GM21717 (cell line): ENCODE results near the gene ENAH.
A peak's percentile ranks its signal among the peaks of the same experiment; 100 is the strongest.
"Not testable (repeated sequence)": the region's sequence is repeated elsewhere in the genome, so short reads cannot be mapped to it uniquely, and the experiment has no call there.

ENCODE experiments used
- ATAC-seq: cut with Tn5 transposase; IDR thresholded peaks from one replicate; pipeline ENCODE4 v1.9.1; 2021; ENCODE audit warnings: mild to moderate bottlenecking, moderate library complexity; ENCODE audit not compliant: unreplicated experiment

ENAH gene

GRCh38 chr1:225477296-225477911, 175.5 kb downstream of the ENAH start:
- ATAC-seq, result no peak

GRCh38 chr1:225476538-225476988, 176.4 kb downstream of the ENAH start:
- no peak for ATAC-seq

GRCh38 chr1:225476100-225476511, 176.8 kb downstream of the ENAH start:
- no peak for ATAC-seq

GRCh38 chr1:225474986-225475820, 177.7 kb downstream of the ENAH start:
- peak; percentile 68 for ATAC-seq

- ATAC-seq, result peak; percentile 2
These were observed 178.4 kb downstream of the ENAH start for GRCh38 chr1:225474439-225474985.

- not testable (repeated sequence) for ATAC-seq
These were observed 179.1 kb downstream of the ENAH start for GRCh38 chr1:225473676-225474438.

- ATAC-seq, result not testable (repeated sequence)
These were observed 179.7 kb downstream of the ENAH start for GRCh38 chr1:225473266-225473665.

GRCh38 chr1:225471453-225472301, 181.2 kb downstream of the ENAH start:
- no peak for ATAC-seq

GRCh38 chr1:225471109-225471452, 181.8 kb downstream of the ENAH start:
- no peak for ATAC-seq

- ATAC-seq, result no peak
These were observed 182.5 kb downstream of the ENAH start for GRCh38 chr1:225470211-225471108.

- no peak for ATAC-seq
These were observed 183.9 kb downstream of the ENAH start for GRCh38 chr1:225469051-225469450.

GRCh38 chr1:225468270-225469020, 184.5 kb downstream of the ENAH start:
- ATAC-seq, result no peak

GRCh38 chr1:225467193-225468020, 185.5 kb downstream of the ENAH start:
- peak; percentile 98 for ATAC-seq

- no peak for ATAC-seq
These were observed 186.1 kb downstream of the ENAH start for GRCh38 chr1:225466848-225467192.

GRCh38 chr1:225465793-225466517, 187.0 kb downstream of the ENAH start:
- ATAC-seq, result no peak

- ATAC-seq, result no peak
These were observed 187.8 kb downstream of the ENAH start for GRCh38 chr1:225464851-225465792.
